Dedifferentiated amniotic fluid mesenchymal stem cell (primary cell): ENCODE results near the gene MTA1.
A peak's percentile ranks its signal among the peaks of the same experiment; 100 is the strongest.

Source experiments
- DNase-seq: peaks from one replicate; pipeline ENCODE4 v3.0.0-alpha.2; 2016; ENCODE audit errors: extremely low spot score

The MTA1 gene

GRCh38 chr14:105460616-105461015, 41.0 kb downstream of the MTA1 start:
- DNase-seq = no peak

GRCh38 chr14:105461903-105462302, 42.3 kb downstream of the MTA1 start:
- DNase-seq = no peak

DNA sequence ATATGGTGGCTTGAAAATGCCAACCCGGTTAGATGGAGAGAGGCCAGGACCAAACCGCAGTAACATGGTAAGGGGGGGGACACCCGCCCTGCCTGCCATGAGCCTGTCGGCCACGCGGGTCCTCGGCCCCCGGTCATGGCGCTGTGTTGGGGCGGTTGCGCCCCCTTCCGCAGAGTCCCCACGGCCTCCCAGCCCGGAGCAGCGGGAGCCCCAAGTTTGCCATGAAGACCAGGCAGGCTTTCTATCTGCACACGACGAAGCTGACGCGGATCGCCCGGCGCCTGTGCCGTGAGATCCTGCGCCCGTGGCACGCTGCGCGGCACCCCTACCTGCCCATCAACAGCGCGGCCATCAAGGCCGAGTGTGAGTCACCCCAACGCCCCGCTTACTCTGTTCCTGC, 44.9 kb downstream of the MTA1 start:
- DNase-seq = no peak

GRCh38 chr14:105465209-105466031, 45.8 kb downstream of the MTA1 start:
- DNase-seq = no peak

DNA sequence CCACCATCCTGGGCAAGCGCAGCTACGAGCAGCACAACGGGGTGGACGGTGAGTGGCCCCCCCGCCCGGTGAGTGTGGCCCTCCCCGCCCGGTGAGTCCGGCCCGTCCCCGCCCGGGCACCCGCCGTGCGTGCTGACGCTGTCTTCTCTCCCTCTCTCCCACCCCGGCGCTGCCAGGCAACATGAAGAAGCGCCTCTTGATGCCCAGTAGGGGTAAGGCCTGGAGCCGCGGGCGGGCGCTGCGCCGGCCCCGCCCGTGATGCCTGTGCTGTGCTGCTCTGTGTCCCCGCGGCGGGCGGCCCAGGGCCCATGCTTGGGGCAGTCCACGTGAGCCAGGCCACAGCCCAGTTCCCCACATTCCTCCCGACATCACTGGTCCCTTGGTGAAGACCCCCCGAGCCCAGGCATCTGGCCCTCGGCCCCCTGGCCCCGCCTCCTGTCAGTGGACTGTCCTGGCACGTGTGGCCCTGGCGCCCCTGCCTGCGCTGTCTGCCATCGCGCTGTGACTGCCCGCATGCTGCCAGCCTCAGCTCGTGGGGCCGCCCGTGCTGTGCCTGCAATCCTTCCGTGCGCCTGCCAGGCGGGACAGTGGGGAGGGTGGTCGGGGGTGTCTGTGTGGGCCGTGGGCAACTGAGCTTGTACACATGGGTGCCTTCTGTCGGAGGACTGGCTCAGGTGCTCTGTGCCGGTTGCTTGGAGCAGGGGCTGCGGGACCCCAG, 47.1 kb downstream of the MTA1 start:
- DNase-seq = no peak

- DNase-seq = no peak
Observed at GRCh38 chr14:105467249-105467941, 47.8 kb downstream of the MTA1 start.

DNA sequence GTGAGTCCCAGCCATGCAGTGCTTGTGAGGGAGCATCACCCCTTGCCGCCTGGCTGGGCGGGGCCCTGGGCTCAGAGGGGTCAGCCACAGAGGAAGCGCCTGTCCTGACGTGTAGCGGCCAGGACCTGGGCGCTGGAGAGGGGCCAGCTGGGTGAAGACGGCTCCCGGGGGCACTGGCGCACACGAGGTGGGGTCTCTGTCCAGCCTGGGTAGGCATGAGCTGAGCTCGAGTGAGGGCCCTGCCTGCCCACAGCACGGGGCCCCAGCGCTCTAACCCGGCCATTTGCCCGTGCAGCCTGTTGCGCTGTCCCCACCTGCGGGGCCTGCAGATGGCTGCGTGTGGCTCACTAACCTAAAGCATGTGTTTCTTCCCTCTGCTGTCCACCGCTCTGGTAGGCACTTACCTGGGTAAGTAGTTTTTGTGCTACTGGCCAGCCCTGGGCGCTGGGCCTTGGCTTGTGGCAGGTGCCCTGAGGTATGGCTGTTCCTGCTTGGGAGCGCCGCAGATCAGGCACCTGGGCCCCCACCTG, 48.4 kb downstream of the MTA1 start:
- no peak for DNase-seq

DNA sequence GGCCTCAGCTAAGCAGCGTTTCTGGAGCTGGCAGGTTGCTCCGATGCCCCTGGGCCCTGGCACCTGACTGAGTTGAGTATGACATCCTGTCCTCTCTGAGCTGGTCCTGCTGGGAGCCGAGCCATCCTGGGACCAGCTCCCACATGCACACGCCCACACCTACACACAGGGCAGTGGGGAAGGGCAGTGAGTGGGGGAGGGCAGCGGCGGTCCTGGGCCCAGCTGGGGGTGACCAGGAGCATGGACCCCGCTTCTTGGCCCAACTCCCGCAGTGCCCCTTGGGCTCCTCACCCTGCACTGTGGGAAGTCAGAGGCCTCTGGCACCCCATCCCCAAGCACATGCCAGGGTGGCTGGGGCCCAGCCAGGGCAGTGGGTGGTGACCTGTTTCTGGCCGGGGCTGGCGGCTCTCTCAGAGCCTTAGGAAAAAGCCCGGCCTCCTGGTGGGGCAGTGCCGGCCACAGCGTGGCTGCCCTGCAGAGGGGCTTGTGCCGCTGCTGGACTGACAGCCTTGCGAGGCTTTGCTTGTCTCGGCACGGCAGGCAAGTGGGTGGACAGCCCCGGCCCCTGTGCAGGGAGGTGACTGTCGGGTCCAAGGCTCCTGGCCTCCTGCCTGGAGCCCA, 49.1 kb downstream of the MTA1 start:
- DNase-seq = no peak

GRCh38 chr14:105469456-105470349, 50.1 kb downstream of the MTA1 start:
- DNase-seq = no peak

- DNase-seq = no peak
Observed at GRCh38 chr14:105470350-105471296, 51.0 kb downstream of the MTA1 start.

- DNase-seq = no peak
Observed at GRCh38 chr14:105471297-105471821, 51.7 kb downstream of the MTA1 start.

- no peak for DNase-seq
Observed at GRCh38 chr14:105471823-105472485, 52.3 kb downstream of the MTA1 start.

DNA sequence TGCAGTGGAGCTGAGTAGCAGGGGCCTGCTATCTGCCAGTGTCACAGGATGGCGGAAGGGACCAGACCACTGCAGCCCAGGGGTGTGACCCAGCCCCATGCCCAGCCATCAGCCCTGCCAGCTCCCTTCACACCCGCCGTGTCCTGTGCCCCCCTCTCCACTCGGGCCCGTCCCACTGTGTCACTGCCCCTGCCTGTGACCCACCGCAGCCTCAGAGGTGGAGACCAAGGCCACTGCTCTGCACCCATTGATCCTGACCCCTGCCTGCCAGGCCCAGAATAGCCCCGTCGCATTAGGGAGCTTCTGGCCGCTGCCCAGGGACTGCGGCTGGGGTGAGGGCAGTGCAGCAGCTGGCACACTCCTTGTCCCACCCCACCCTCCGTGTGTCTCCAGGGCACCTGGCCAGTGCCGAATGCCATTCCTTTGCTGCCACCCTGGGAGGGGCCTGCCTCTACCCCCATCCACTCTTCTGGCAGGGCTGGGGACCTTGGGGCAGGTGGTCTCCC, 52.9 kb downstream of the MTA1 start:
- DNase-seq = no peak

DNA sequence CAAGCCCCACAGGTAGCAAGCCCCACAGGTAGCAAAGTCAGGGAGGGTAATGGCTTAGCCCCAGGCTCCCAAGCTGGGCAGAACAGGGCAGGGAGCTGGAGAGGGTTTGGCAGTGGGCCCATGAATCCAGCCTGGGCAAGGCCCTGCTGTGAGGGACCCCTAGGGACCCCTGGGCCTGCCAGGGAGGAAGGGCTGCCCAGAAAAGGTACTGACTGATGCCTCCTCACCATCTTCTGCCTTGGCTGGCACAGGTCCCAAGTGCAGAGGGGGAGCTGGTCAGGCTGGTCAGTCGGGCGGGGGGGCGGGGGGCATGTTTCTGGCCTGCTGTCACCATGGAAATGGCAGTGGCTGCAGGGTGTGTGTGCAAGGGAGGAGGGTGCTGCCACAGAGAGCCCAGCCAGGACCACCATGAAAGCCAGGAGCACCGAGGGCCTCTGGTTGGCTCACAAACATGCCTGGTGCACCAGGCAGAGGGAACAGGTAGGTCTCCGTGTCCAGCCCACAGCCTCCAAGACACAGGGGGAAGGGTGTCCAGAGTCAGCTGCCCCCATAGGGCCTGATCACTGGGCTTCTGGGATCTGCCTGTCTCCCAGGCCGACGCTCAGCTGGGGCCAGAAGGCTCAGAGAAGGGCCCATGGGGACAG, 53.5 kb downstream of the MTA1 start:
- DNase-seq = no peak

DNA sequence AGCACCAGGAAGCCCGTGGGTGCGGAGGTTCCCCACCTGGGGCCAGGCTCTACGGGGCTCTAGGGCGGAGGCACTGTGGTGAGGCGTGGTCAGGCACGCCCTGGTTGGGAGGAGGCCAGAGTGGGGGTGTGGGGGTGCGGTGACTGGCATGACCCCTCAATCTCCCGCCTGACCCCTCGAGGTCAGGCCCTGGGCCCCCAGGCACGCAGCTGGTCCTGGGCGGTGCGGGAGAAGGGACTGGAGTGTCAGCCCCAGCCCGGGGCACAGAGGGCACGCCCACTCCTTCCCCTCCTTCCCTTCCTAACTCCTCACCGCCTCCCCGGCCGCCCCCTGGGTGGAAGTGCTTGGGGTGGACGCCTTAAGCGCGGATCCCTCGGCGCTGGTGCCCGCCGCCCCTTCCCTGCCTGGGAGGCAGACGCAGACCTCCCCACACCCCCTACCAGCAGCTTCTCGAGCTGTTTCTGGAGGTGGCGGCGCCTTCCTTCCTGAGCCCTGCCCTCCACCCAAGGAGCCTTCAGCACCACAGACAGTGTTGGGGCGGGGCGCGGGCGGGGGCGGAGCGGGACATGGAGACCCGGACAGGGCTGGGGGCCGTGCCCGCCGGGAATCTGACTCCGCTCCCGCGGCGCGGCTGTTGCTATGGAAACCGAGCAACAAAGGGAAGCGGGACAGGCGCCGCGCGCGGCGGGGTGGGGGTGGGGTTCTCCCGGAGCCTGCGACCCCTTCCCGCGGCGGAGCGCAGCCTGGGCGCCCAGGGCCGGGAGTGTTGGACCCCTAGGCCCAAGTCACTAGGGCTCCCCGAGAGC, 54.3 kb downstream of the MTA1 start:
- peak; percentile 31 for DNase-seq

- no peak for DNase-seq
Observed at GRCh38 chr14:105474483-105475268, 55.0 kb downstream of the MTA1 start, which contains the start of gene CRIP2. Gene CRIP2 (plus strand): TSS chr14:105474821. CDS start chr14:105474863, 42 bp downstream.
